ENCODE data around the gene ASTN2. TPM values are rescaled to one million over a fixed set of nuclear protein-coding genes. Genes with fewer than 3 reads are reported as not detected.

Gene ASTN2
- total and polyA plus RNA-seq, 2 donors (not counting 3 experiments of a cell fraction or from before 2014, with no cell fraction given) = 1.0 to 1.9 TPM

DNA sequence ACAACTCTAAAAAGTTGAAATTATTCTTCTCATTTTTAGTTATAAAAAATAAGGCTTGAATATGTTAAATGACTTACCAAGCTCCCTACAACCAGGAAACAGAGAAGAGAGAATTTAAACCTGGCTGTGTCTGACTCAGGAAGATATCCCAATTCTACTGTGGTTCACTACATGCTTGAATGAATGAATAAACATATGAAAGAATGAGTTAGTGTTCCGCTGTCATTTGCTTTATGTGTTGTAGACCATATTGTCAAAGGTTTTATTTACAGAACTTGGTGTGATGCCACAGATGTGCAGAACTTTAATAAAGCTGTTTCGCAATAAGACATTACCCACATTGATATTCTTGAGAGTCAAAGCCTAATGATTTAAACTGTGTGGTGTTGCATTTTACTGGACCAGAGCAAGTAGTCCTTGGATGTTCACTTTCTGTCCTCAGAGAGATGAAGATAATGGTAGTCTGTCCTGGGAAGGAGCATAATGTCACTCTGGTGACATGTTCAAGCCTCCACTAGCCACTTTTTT, 414.6 kb downstream of the ASTN2 start:
- H3K9me1 ChIP-seq (replicated peaks; ENCODE audit: control insufficient read depth, extremely low read depth, insufficient read depth, low read length) = no peaks in the 10 kb centered on the region
- H2AFZ ChIP-seq (ENCODE audit: low read depth, low read length) = no peak overlapping the region
- FAIRE-seq (no peak), DNase-seq (ENCODE audit: low read depth, low spot score) (no peak)
- dilution Hi-C loops (cut with MboI; ENCODE audit: extremely low pct_ligation_motif_present, low sequenced_read_pairs) = no loop called here
- TF ChIP-seq EZH2 (IDR thresholded peaks at IDR 0.05; ENCODE audit: borderline replicate concordance, low read depth, low read length, severe bottlenecking) (no peak), JUN (IDR thresholded peaks at IDR 0.05; ENCODE audit: borderline replicate concordance, insufficient read depth, insufficient read length, low read depth) (no peak), MYC (IDR thresholded peaks at IDR 0.05; ENCODE audit: low read depth, low read length) (no peak), GATA2 (IDR thresholded peaks at IDR 0.05; ENCODE audit: insufficient read depth, insufficient read length, low read depth, low read length) (no peak), POLR2AphosphoS5 (IDR thresholded peaks at IDR 0.05; ENCODE audit: insufficient read depth, low read depth, low read length) (no peak)
- TF ChIP-seq, protein P1, sequence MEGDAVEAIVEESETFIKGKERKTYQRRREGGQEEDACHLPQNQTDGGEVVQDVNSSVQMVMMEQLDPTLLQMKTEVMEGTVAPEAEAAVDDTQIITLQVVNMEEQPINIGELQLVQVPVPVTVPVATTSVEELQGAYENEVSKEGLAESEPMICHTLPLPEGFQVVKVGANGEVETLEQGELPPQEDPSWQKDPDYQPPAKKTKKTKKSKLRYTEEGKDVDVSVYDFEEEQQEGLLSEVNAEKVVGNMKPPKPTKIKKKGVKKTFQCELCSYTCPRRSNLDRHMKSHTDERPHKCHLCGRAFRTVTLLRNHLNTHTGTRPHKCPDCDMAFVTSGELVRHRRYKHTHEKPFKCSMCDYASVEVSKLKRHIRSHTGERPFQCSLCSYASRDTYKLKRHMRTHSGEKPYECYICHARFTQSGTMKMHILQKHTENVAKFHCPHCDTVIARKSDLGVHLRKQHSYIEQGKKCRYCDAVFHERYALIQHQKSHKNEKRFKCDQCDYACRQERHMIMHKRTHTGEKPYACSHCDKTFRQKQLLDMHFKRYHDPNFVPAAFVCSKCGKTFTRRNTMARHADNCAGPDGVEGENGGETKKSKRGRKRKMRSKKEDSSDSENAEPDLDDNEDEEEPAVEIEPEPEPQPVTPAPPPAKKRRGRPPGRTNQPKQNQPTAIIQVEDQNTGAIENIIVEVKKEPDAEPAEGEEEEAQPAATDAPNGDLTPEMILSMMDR (IDR thresholded peaks at IDR 0.05; ENCODE audit: extremely low read depth in 1 of 2, insufficient read depth in 1 of 2, low read depth in 1 of 2, low read length in 2 of 2) = no peak
- no peaks in the 10 kb centered on the region for H3K9me3 ChIP-seq (replicated peaks; ENCODE audit: control insufficient read depth, insufficient read depth, low read length)
- no peaks in the 10 kb centered on the region for H3K27me3 ChIP-seq (ENCODE audit: control insufficient read depth in 2 of 2, insufficient read depth in 2 of 2, low read length in 2 of 2)
- no peak overlapping the region for H3K4me2 ChIP-seq (ENCODE audit: insufficient read depth, low read length)
- no peak overlapping the region for H3K4me3 ChIP-seq (replicated peaks in 1 of 3; ENCODE audit: insufficient read depth in 1 of 3, low read depth in 1 of 3, low read length in 3 of 3)
- no peak overlapping the region for H3K9ac ChIP-seq (replicated peaks; ENCODE audit: extremely low read depth, insufficient read depth, low read length)
- no peaks in the 10 kb centered on the region for H4K20me1 ChIP-seq (replicated peaks; ENCODE audit: control insufficient read depth, extremely low read depth, insufficient read depth, low read length)
- H3K27ac ChIP-seq (ENCODE audit: insufficient read depth, low read depth, low read length) = no peak overlapping the region
- intact Hi-C loops (cut with micrococcal nuclease) = no loop called here
- no peaks in the 10 kb centered on the region for H3K79me2 ChIP-seq (ENCODE audit: control insufficient read depth, insufficient read depth, low read length)
- no peaks in the 10 kb centered on the region for H3K4me1 ChIP-seq (ENCODE audit: control insufficient read depth, extremely low read depth, insufficient read depth, low read length)
- ChIA-PET POLR2A (no interaction called here), CTCF (no interaction called here)
- BruUV-seq (replicated peaks) = no TSS peak
- H3K36me3 ChIP-seq (ENCODE audit: control insufficient read depth in 2 of 2, extremely low read depth in 1 of 2, insufficient read depth in 2 of 2, low read length in 2 of 2) = no peaks in the 10 kb centered on the region

Measured in endothelial cell of umbilical vein (primary cell).